Colonic mucosa (tissue), 4 donors: Measurements from ENCODE around the gene ANKRD63. TPM values are rescaled to one million over a fixed set of nuclear protein-coding genes. Genes with fewer than 3 reads are reported as not detected.

Experiments used
- DNase-seq: peaks from one replicate; pipeline ENCODE4 v3.0.0-alpha.2; 2020
- H3K27ac ChIP-seq: fragments of 200-600 bp; one replicate; pipeline ENCODE4 v1.8.0; 2021
- H3K27me3 ChIP-seq: fragments of 200-600 bp; one replicate; pipeline ENCODE4 v1.8.0; 2021
- H3K36me3 ChIP-seq: fragments of 200-600 bp; one replicate; pipeline ENCODE4 v1.8.0; 2021
- H3K4me1 ChIP-seq: fragments of 200-600 bp; one replicate; pipeline ENCODE4 v1.8.0; 2021; ENCODE audit warnings: mild to moderate bottlenecking
- H3K4me3 ChIP-seq: fragments of 200-600 bp; one replicate; pipeline ENCODE4 v1.8.0; 2021
- H3K9ac ChIP-seq, 2 donors: one replicate each; pipeline ENCODE4 v1.7.0; 2013; ENCODE audit warnings: control low read depth in 2 of 2, low read depth in 2 of 2, low read length in 2 of 2
- H3K9me3 ChIP-seq: fragments of 200-600 bp; one replicate; pipeline ENCODE4 v1.8.0; 2021
- intact Hi-C: fragments of 100-400 bp; cut with DNase I; formaldehyde crosslinking; loops from one replicate; pipeline ENCODE4 v1.14.1; 2022
- total RNA-seq, 2 donors: library from RNA; stranded (reverse); fragmentation: NEBNext Ultra II Directional in 1 of 2; extraction: Animal tissue kit (Norgen Biotek cat#: 25700) in 1 of 2; gene quantifications; one replicate each; pipeline ENCODE4 v1.2.1, GENCODE V29; 2021
- TF ChIP-seq, protein P1 (sequence below): fragments of 200-600 bp; IDR thresholded peaks from one replicate; pipeline ENCODE4 v1.8.0; 2022; ENCODE audit warnings: antibody characterized with exemption, mild to moderate bottlenecking
- donor health status: healthy.
- donor health status: DM: no; HTN: no; CAD: no.
- donor health status: DM: no; HTN: no; CAD: no.

The ANKRD63 gene
- total RNA-seq, 2 donors from 2014 or later = not detected

DNA sequence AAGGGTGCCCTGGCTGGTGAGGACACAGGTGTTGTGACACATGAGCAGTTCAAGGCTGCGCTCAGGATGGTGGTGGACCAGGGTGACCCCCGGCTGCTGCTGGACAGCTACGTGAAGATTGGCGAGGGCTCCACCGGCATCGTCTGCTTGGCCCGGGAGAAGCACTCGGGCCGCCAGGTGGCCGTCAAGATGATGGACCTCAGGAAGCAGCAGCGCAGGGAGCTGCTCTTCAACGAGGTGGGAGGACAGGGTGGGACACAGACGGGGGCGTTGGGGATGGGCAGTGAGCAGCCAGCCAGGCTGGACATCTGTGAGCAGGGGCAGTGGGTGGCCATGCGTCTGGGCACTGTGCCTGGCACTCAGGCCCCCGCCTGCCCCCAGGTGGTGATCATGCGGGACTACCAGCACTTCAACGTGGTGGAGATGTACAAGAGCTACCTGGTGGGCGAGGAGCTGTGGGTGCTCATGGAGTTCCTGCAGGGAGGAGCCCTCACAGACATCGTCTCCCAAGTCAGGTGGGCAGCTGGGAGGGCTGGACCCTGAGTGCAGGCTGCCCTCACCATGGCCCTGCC lies 10.3 kb downstream of the ANKRD63 start:
- Histone ChIP-seq H3K9ac (no peak overlapping the region), H3K27ac (no peak overlapping the region), H3K27me3 (no peaks in the 10 kb centered on the region), H3K9me3 (no peaks in the 10 kb centered on the region), H3K4me1 (no peaks in the 10 kb centered on the region), H3K36me3 (no peaks in the 10 kb centered on the region), H3K4me3 (no peak overlapping the region)
- no peak for DNase-seq
- intact Hi-C loops = no loop called here
- TF ChIP-seq, protein P1, sequence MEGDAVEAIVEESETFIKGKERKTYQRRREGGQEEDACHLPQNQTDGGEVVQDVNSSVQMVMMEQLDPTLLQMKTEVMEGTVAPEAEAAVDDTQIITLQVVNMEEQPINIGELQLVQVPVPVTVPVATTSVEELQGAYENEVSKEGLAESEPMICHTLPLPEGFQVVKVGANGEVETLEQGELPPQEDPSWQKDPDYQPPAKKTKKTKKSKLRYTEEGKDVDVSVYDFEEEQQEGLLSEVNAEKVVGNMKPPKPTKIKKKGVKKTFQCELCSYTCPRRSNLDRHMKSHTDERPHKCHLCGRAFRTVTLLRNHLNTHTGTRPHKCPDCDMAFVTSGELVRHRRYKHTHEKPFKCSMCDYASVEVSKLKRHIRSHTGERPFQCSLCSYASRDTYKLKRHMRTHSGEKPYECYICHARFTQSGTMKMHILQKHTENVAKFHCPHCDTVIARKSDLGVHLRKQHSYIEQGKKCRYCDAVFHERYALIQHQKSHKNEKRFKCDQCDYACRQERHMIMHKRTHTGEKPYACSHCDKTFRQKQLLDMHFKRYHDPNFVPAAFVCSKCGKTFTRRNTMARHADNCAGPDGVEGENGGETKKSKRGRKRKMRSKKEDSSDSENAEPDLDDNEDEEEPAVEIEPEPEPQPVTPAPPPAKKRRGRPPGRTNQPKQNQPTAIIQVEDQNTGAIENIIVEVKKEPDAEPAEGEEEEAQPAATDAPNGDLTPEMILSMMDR = no peak

DNA sequence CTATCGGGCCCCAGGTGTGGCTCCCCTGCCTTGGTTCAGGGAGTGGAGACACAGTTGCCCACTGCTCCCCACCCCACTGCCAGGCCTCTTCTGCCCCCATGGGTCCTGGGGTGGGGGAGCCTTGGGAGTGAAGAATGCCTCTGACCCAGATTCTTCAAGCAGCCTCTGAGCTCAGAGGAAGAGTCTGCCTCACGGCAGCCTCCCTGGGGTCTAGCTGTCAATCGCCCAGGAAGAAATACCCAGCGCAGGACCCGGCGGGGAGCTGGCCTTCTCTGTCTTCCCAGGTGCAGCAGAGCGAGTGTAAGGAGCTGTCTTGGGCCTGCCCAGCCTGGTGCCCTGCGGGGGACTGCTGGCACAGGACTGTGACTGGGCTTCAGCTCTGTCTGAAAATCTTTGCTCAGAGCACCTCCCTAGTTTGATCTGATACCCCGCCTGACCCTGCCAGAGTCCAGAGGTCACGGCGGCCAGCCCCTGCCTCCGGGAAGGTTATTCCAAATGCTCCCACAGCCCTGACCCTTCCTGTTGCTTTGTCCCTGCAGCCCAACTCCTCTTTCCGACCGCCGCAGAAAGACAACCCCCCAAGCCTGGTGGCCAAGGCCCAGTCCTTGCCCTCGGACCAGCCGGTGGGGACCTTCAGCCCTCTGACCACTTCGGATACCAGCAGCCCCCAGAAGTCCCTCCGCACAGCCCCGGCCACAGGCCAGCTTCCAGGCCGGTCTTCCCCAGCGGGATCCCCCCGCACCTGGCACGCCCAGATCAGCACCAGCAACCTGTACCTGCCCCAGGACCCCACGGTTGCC lies 11.0 kb downstream of the ANKRD63 start:
- Histone ChIP-seq H3K4me1 (no peaks in the 10 kb centered on the region), H3K27me3 (no peaks in the 10 kb centered on the region), H3K9me3 (no peaks in the 10 kb centered on the region), H3K9ac (no peak overlapping the region), H3K36me3 (no peaks in the 10 kb centered on the region), H3K4me3 (no peak overlapping the region), H3K27ac (no peak overlapping the region)
- no peak for DNase-seq
- TF ChIP-seq, protein P1 = no peak
- intact Hi-C loops = no loop called here

DNA sequence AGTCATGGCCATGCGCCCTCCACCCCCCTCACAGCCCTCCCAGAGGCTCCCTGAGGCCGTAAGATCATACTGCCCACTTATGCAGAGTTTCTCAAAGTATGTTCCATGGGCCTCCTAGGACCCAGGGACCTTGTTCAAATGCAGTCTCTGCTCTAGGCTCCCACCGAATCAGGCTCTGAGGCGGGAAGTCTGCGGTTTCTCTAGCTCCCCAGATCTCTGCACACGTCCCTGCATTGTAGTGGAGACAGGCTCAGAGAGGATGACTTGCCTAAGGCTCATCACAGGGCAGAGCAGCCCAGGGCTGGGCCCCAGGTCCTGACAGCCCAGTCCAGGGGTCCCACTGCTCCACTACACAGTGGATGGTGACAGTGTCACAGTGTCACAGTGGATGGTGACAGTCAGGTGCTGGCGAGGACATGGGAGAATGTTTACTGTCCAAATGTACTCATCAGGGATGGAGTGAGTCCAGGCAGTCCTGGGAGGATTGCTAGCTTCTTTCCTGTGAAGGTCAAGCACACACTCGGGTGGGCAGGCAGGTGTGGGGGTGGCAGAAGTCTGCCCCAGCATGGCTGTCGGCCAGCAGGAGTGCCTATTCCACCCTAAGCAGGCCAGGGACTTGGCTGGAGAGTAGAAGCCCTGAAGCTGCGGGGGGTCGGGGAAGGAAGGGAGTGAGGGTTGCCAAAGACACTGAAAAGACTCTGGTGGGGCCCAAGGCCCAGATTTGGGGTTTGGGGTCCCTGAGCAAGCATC lies 12.4 kb downstream of the ANKRD63 start:
- DNase-seq = no peak
- Histone ChIP-seq H3K27me3 (no peaks in the 10 kb centered on the region), H3K9me3 (no peaks in the 10 kb centered on the region), H3K9ac (no peak overlapping the region), H3K4me1 (no peaks in the 10 kb centered on the region), H3K36me3 (no peaks in the 10 kb centered on the region), H3K27ac (no peak overlapping the region), H3K4me3 (no peak overlapping the region)
- intact Hi-C loops = no loop called here
- TF ChIP-seq, protein P1 = no peak

DNA sequence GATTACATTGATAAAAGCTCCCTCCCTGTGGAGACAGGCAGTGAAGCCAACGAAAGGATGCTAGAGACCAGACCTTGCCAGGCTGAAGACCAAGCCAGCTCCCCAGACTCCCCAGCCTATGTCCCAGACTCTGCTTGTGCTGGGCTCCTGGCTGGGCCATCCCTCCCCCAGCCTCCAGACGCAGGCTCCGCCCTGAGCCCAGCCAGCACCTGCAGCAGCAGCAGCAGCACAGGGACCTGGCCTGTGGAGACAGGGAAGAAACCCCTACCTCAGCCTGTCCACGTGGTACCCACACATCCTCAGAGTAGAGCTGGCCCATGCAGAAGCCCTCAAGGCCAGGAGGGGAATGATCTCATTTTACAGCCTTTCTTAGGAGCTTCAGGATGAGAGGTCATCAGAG lies 13.3 kb downstream of the ANKRD63 start:
- intact Hi-C loops = no loop called here
- no peaks in the 10 kb centered on the region for H3K4me1 ChIP-seq
- no peak for DNase-seq
- no peak overlapping the region for H3K4me3 ChIP-seq
- TF ChIP-seq, protein P1 = no peak
- H3K27me3 ChIP-seq = no peaks in the 10 kb centered on the region
- no peaks in the 10 kb centered on the region for H3K9me3 ChIP-seq
- H3K36me3 ChIP-seq = no peaks in the 10 kb centered on the region
- no peak overlapping the region for H3K27ac ChIP-seq
- H3K9ac ChIP-seq = no peak overlapping the region

DNA sequence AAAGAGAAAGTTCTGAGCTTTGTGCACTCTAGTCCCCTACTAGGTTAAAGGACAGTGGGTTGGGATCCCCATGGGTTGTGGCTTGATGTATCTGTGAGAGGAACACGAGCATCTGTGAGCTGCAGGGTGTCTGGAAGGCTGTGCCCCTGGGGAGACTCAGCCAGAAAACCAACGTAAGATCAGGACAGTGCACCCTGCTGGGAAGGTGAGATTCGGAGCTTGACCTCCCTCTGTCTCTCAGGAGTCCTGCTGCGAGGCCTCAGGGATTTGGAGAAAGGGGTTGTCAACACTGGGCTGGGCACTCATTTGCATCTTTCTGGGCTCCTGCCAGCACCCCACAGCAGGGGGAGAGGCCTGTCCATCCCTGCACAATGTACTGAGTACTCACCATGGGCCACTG lies 15.2 kb downstream of the ANKRD63 start:
- DNase-seq = no peak
- Histone ChIP-seq H3K27me3 (no peaks in the 10 kb centered on the region), H3K36me3 (no peaks in the 10 kb centered on the region)

More for the DNA sequence above, 15.2 kb downstream of the ANKRD63 start:
- Histone ChIP-seq H3K4me1 (no peaks in the 10 kb centered on the region), H3K4me3 (no peak overlapping the region), H3K9ac (no peak overlapping the region), H3K9me3 (no peaks in the 10 kb centered on the region), H3K27ac (no peak overlapping the region)
- TF ChIP-seq, protein P1 = no peak
- intact Hi-C loops = no loop called here
